Myocyte (in vitro differentiated cells): ENCODE results near the gene DPP8. TPM values are rescaled to one million over a fixed set of nuclear protein-coding genes. Genes with fewer than 3 reads are reported as not detected.
"Not testable (repeated sequence)": the region's sequence is repeated elsewhere in the genome, so short reads cannot be mapped to it uniquely, and the experiment has no call there.

ENCODE experiments used
- DNase-seq: peaks from one replicate; pipeline ENCODE4 v3.0.0-alpha.2; 2012; ENCODE audit warnings: low read depth
- total RNA-seq: library from RNA; depleted of rRNA; stranded (reverse); fragments of >200 nt; gene quantifications from 2 replicates; pipeline ENCODE4 v1.2.3, GENCODE V29; 2014

DPP8 gene
- total RNA-seq, 1 donor from 2014 or later, result 50.9 TPM

DNA sequence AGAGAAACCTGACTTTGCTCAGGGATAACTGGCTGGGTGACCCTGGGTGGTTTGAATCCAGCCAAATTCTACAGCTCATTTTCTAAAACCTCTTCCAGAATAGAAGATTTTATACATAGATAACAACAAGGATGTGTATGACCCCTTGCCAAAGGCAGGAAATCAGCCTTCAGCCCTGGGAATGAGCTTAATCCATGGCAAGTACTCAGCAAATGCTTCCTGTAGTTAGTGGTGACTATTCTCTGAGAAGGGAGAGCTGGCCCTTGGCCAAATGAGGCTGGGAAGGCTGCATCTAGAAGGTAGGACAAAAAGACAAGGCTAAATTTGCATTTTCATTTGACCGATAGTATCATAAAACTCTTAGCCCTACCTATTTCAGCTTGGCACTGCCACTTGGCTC lies 8.1 kb upstream of the DPP8 start:
- DNase-seq, result peak; percentile 23

DNA sequence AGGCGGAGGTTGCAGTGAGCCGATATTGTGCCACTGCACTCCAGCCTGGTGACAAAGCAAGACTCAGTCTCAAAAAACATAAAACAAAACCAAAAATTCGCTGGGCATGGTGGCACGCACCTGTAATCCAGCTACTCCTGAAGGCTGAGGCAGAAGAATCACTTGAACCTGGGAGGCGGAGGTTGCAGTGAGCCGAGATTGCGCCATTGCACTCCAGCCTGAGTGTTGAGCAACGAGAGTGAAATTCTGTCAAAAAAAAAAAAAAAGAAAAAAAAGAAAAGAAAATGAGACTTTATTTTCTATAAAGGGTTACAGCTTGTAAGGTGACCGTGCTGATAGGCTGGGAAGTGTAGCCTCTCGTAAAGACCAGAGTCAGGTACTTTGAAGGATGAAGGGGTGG lies 6.7 kb upstream of the DPP8 start:
- no peak for DNase-seq

DNA sequence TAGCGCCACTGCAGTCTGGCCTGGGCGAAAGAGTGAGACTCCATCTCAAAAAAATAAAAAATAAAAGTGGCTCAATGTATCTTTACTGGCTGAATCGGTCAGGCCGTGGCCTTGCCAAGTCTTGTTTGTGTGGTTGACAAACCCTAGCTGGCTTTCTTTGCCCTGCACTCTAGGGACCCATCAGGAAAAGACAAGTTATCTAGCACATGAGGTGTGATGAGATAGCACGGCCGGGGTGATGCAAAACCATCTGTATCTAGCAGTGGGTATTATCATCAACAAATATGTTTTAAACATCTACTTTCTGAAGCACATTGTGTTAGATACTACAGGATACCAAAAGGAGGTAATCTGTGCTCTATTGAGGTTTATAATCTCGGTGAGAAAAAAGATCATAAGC lies 3.9 kb upstream of the DPP8 start:
- no peak for DNase-seq

DNA sequence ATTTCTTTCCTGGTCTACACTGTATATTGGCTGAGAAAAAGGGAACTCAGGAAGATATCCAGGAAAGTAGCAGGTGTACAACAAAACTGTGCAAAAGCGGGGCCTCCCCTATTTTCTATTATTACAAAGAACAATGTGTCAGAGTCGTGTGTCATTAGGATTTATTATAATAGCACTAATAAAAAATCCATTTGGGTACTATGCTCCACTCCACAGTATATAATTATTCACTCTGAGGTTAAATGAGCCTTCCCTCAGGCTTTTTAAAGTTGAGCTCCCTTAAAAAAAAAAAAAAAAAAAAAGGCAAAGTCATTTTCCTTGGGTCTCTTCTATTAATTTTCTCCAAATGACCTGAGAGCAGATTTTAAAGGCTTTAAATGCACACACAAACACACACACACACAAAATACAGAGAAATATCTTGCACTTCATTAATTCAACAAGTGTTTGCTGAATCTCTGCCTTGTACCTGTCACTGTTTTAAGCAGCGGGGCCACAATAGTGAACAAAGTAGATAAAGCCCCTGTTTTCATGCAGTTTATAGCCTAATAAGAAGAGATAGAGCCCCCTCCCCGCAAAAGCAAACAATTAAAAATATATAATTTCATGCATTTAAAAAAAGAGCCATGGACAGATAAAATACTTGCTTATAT lies 1.3 kb upstream of the DPP8 start:
- no peak for DNase-seq

DNA sequence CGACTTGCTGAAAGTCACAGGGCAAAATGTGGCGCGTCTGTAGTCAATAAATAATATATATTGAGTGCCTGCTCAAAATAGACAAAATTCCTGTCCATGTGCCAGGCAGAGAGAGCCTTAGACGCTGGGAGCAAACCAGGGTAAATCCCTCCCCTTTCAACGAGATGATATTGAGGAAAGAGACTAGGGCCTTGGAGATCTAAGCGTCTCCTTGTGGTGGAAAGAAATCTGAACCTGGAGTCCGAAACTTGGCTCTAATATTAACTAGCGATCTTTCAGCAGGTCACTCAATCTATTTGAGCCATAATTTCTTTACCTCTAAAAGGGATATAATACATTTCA lies 348 bp upstream of the DPP8 start:
- no peak for DNase-seq

DNA sequence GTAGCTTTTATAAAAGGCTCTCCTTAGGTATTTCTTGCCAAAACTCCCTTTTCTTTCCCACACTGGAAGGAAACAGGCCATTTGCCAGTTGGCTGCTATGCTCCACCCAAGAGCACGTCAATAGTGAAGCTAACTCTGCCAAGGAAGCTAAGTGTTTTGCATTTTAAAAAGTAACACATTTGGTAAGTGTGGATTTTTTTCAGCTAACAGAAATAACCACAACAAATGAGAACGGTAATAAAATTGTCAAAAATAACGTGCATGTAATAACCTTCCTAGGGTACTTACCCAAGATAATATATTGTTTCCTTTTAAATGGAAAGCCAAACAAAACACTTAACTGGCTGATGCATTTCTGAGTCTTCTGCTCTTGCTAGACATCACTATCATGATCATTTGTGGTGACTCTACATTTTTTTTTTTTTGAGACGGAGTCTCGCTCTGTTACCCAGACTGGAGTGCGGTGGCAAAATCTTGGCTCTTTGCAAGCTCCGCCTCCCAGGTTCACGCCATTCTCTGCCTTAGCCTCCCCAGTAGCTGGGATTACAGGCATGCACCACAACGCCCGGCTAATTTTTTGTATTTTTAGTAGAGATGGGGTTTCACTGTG lies 4.6 kb downstream of the DPP8 start:
- peak; percentile 58 for DNase-seq

DNA sequence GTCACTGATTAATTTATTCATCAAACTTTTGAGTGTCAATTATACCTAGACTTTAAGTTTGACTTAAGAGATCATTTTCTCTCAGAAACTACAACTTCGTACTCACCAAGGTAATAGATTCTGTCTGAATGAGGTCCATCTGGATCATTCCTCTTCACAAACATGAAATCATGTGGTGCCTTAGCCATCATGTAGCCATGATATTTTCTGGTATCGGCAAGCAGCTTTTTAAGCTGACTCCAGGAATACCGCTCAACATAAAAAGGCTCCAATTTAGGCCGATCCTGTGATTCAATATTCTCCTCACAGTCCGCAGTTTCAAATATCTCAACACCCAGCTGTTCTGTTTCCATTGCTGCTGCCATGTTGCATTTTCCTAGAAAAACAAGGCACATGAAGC lies 5.3 kb downstream of the DPP8 start:
- peak; percentile 22 for DNase-seq

DNA sequence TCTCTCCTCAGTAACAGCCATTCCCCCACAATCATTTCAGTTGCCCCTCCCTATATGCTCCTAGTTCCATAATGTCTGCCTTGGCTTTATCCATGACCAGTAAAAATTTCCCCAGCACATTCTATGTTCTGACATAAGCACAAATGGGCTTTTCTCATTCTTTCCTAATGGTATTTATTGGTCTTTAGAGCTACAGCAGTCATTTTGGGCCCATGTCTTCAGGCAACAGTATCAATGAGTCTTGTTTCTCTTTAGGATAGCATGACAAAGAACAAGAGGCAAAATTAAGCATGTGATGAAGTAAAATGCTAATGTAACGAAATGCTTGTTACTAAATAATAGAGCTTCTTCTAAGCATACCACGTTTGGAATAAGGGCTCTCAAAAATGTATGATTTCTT lies 8.2 kb downstream of the DPP8 start:
- DNase-seq, result no peak

DNA sequence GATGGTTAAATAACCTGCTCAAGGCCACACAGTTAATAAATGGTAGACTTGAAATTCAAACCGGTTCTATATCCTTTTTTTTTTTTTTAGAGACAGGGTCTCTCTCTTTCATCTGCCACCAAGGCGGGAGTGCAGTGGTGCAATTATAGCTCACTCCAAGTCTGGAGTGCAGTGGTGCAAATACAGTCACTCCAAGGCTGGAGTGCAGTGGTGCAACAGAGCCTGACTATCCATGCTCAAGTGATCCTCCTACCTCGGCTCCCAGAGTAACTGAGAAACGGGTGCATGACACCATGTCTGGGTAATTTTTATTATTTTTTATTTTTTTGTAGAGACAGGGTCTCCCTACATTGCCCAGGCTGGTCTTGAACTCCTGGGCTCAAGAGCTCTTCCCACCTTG lies 23.4 kb downstream of the DPP8 start:
- no peak for DNase-seq

DNA sequence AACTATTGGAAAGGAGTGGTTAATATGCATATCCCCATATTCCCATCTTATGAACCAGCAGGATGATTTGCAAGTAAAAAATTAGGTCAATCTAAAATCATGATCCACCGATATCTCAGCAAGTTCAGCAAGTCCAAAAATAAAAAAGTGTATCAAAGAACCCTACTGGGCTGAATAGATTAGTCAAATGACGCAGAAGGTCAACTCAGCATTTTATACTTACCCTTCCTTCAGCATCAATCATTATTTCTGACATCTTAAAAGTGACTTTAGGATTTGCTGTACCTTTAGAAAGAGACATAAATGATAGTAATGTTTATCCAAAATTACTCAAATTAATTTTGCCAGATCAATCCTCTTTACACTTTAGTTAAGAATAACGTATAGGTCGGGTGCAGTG lies 32.6 kb downstream of the DPP8 start:
- no peak for DNase-seq

DNA sequence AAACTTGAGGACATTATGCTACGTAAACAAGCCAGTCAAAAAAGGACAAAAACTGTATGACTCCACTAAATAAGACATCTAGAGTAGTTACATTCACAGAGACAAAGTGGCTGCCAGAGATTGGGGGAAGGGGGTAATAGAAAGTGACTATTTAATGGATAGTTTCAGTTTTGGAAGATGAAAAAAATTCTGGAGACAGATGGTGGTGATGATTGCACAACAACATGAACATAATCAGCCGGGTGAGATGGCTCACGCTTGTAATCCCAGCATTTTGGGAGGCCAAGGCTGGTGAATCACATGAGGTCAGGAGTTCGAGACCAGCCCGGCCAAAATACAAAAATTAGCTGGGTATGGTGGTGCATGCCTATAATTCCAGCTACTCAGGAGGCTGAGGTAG lies 40.6 kb downstream of the DPP8 start:
- DNase-seq, result peak; percentile 50

DNA sequence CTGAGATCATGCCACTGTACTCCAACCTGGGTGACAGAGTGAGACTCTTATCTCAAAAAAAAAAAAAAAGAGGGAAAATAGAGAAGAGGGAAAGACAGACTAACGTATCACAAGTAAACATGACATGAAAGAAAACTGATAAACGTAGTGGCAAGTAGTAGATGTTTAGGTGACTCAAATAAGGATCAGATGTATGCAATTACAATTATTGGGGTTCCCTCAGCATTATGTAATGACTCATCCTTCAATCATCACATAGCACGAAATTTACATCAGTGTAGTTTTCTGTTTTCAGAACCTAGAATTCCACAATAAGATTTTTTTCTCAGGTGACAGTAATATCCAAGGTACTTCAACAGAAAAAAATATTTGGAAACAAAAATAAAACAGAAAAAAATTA lies 46.6 kb downstream of the DPP8 start:
- DNase-seq, result no peak

DNA sequence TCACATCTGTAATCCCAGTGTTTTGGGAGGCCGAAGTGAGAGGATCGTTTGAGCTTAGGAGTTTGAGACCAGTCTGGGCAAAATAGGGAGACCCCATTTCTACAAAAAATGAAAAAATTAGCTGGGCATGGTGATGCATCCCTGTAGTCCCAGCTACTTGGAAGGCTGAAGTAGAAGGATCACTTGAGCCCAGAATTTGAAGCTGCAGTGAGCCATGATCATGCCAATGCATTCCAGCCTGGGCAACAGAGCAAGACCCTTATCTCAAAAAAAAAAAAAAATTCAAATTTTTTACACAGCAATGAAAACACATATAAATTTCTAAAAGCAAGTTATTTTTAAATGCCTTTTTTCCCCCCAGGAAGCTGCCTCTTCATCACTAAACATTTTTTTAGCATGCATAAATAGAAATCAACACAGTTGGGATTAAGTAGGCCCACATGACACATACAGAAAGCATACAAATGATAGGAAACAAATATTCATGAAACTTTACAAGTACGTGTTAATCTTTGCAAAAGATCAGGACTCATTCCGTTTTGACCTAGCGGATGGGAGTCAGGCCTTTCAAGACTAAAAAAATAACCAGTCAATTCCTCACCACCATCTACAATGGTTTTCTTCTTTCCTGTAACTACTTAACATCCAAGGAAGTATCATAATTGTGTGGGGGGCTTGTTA lies 49.1 kb downstream of the DPP8 start:
- no peak for DNase-seq

DNA sequence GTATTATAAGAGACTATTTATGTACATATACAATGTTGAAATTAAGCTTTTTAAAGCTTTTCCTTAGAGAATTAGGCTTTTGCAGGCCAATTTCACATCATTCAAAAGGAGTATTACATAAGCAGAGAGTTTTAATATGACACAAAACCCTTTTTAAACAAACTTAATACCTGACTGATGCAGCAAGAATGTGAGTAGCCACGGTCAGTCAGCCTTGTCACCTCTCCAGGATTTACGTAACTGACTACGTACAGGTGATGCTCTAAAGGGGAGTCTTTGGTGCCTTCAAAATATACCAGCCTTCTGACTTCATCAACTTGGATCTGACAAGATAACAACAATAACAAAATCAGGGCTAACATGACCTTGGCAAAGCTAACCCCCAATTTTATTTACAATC lies 50.6 kb downstream of the DPP8 start:
- DNase-seq, result no peak

DNA sequence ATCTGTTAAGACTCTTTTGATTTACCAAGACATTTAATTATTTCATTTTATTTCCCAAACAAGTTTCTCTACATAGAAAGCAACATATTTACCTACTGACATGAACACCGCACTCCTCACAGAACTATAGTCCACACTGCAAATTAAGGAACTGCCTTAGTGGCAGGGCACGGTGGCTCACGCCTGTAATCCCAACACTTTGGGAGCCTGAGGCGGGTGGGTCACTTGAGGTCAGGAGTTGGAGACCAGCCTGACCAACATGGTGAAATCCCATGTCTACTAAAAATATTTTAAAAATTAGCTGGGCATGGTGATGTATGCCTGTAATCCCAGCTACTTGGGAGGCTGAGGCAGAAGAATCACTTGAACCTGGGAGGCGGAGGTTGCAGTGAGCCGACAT lies 54.4 kb downstream of the DPP8 start:
- peak; percentile 24 for DNase-seq

DNA sequence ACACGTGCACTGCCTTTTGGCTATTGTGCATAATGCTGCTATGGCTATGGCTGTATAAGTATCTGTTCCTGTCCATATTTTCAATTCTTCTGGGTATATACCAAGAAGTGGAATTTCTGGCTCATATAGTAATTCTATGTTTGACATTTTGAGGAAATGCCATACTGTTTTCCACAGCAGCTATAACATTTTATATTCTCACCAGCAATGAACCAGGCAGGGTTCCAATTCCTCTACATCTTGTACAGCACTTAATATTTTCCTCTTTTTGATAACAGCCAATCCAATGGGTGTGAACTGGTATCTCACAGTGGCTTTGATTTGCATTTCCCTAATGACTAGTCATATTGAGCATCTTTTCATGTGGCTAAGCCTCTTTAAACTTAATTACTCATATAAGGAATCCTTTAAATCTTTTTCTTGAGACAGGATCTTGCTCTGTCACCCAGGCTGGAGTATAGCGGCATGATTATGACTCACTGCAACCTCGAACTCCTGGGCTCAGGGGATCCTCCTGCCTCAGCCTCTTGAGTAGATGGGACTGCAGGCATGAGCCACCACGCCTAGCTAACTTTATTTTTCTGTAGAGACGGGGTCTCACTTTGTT lies 56.6 kb downstream of the DPP8 start:
- DNase-seq, result no peak

DNA sequence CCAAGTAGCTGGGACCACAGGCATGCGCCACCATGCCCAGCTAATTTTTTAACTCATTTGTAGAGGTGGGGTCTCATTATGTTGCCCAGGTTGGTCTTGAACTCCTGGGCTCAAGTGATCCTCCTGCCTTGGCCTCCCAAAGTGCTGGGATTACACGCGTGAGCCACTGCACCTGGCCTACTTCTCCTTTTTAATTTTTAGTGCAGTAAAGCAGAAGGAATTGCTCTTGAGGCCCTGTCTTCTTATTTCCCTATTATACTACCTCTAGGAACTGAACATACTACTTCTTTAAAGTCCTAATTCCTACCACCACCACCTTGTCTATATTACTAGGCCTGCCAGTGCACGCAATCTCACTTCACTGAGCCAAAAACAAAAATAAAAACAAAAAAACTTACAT lies 62.2 kb downstream of the DPP8 start:
- not testable (repeated sequence) for DNase-seq

DNA sequence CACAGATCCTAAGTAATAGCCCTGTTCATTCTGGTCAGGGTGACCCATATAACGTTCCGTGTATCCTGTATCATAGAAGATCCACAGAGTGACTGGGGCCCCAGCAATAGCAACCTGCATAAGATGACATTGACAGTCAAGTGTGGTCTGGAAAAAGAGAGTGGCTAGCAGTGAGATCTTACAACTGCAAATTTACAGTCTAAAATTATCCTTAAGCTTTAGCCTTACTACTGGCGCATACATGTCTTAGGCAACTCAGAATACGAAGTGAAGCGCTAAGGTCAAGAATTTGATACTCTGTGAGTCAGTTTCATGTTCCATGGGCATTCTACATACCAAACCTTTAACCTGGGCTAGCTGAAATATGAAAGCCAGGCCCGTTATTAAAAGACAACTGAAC lies 65.5 kb downstream of the DPP8 start:
- DNase-seq, result no peak

DNA sequence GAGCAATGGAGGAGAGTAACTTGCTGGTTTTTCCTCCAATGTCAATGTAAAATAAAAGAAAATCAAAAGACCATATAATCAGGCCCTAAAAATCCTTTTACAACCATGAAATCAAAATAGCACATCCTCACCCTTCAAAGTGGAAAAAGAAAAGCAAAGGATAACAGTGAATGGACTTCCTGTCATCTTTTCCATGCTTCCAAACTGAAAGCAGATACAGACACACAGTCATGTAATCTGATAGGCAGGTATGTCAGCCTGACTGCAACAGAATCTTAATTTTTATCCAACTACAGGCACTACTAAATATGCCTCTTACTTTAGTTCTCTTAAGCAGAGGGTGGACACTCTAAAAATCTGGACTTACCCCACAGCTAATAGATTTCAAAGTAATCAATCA lies 66.9 kb downstream of the DPP8 start:
- DNase-seq, result no peak

DNA sequence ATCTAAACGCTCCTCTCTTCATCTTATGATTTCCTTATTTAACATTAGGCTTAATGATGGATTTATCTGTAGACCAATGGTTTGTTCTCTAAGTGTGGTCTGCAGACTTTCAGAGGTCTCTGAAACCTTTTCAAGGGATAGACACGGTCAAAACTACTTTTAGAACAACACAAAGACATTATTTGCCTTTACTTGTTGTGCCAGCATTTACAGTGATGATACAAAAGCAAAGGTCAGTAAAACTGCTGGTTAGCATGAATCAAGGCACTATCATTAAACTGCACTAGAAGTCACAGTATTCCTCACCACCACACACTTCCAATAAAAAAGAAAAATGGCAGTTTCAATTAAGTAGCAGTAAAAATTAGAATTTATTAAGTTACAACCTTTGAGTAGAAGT lies 70.3 kb downstream of the DPP8 start:
- DNase-seq, result no peak

DNA sequence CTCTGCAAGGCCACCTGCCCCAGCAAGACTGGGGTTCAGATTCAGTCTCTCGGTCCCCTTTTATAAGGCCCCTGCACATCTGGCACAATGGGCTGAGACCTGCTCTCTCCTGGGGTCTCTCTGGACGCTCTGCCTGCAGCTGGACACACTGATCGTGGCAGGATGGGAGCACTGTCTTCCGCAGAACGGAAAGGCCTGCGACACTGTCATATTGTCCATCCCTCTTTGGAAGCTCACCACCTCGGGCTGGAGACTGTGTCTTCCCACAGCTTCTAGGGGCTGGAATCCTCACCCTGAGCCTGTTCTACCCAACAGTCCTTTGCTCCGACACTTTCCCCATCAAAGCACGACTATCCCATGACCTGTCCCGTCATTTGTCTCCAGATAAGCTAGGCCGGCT lies 83.3 kb downstream of the DPP8 start:
- DNase-seq, result no peak

DNA sequence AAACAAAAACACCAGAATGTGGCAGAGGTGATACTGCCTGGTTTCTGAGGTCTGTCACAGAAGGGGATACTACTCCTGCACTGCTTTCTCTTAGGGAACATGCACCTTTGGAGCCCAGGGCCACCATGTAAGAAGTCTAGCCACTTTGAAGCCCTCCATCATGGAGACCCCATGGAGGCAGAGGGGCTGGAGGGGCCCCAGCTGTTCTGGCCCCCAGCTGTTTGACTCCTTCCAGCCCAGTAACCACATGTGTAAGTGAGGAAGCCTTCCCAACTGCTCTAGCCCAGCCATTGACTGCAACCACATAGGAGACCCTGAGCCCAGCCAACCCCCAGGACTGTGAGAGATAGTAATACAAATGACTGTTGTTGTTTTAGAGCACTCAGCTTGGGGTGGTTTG lies 85.8 kb downstream of the DPP8 start:
- DNase-seq, result no peak
